NCI-H2107 treated with DMSO at 0.1 percent for 48 hours (cell line): Measurements from ENCODE around the gene PTPN23.
"Not testable (repeated sequence)": the region's sequence is repeated elsewhere in the genome, so short reads cannot be mapped to it uniquely, and the experiment has no call there.

Experiments used
- DNase-seq: peaks from one replicate; lab custom pipeline; 2025; ENCODE audit not compliant: unreplicated experiment; lab: John Stamatoyannopoulos, UW

PTPN23 gene

GRCh38 chr3:47440131-47440530 lies 59.3 kb downstream of the PTPN23 start:
- DNase-seq = peak; percentile 0

GRCh38 chr3:47441796-47442551 lies 61.2 kb downstream of the PTPN23 start:
- no peak for DNase-seq

- no peak for DNase-seq
These were observed 62.8 kb downstream of the PTPN23 start for GRCh38 chr3:47443611-47443995.

GRCh38 chr3:47444103-47444502 lies 63.3 kb downstream of the PTPN23 start:
- DNase-seq = no peak

- no peak for DNase-seq
These were observed 71.8 kb downstream of the PTPN23 start for GRCh38 chr3:47452453-47453215.

GRCh38 chr3:47455806-47456452 lies 75.1 kb downstream of the PTPN23 start:
- DNase-seq = no peak

GRCh38 chr3:47456984-47457383 lies 76.2 kb downstream of the PTPN23 start:
- DNase-seq = no peak

- not testable (repeated sequence) for DNase-seq
These were observed 78.8 kb downstream of the PTPN23 start for GRCh38 chr3:47459534-47460085.
